Endothelial cell of umbilical vein (primary cell): ENCODE data around the gene SMAP1. TPM values are rescaled to one million over a fixed set of nuclear protein-coding genes. Genes with fewer than 3 reads are reported as not detected.

Experiments
- BruUV-seq: library from RNA; stranded (reverse); fragments of 400-500 nt; replicated peaks from 2 replicates; lab custom pipeline; 2021; lab: Mats Ljungman, UMichigan
- CTCF ChIA-PET: fragments of 300-600, 350-600 bp; sonication (Branson Sonifier 250); formaldehyde crosslinking; loops from one replicate; lab custom pipeline; 2021; ENCODE audit warnings: antibody characterized with exemption, inconsistent platforms; lab: Charles Lee
- POLR2A ChIA-PET: fragments of 300-600, 350-600 bp; sonication (Branson Sonifier 250); formaldehyde crosslinking; loops from one replicate; lab custom pipeline; 2021; ENCODE audit warnings: antibody characterized with exemption, inconsistent platforms; lab: Charles Lee
- DNase-seq: peaks from one replicate; pipeline ENCODE4 v3.0.0-alpha.2; 2011; ENCODE audit warnings: low read depth, low spot score
- FAIRE-seq: peaks from 2 replicates; lab custom pipeline; 2011; peaks lifted over from hg19 to GRCh38; lab: Jason Lieb, UNC
- H2AFZ ChIP-seq: 2 replicates; pipeline ENCODE4 v1.6.0; 2012; ENCODE audit warnings: low read depth, low read length, control low read depth, inconsistent platforms
- H3K27ac ChIP-seq: 2 replicates; pipeline ENCODE4 v1.5.1; 2011; ENCODE audit warnings: low read depth, mild to moderate bottlenecking, control low read depth, low read length, moderate library complexity; ENCODE audit not compliant: insufficient read depth
- H3K27me3 ChIP-seq, 2 experiments: 2 replicates each; pipeline versions ENCODE4 v1.6.0 to v1.6.1; 2011; ENCODE audit warnings: low read length in 2 of 2, mixed read lengths in 1 of 2; ENCODE audit not compliant: control insufficient read depth in 2 of 2, insufficient read depth in 2 of 2
- H3K36me3 ChIP-seq, 2 experiments: 2 replicates in 1 of 2; 3 replicates in 1 of 2; pipeline ENCODE4 v1.5.1; 2011; ENCODE audit warnings: low read length in 2 of 2, mild to moderate bottlenecking in 1 of 2, moderate library complexity in 1 of 2; ENCODE audit not compliant: control insufficient read depth in 2 of 2, insufficient read depth in 2 of 2; ENCODE audit errors: extremely low read depth in 1 of 2
- H3K4me1 ChIP-seq: 3 replicates; pipeline ENCODE4 v1.5.1; 2011; ENCODE audit warnings: mild to moderate bottlenecking, low read length; ENCODE audit not compliant: control insufficient read depth, insufficient read depth; ENCODE audit errors: extremely low read depth
- H3K4me2 ChIP-seq: 2 replicates; pipeline ENCODE4 v1.6.1; 2011; ENCODE audit warnings: low read length, control low read depth, mixed read lengths; ENCODE audit not compliant: insufficient read depth
- H3K4me3 ChIP-seq, 3 experiments: fragments of 200-600 bp in 1 of 3; sonication (generic), shearing (Covaris generic) in 1 of 3; replicated peaks in 1 of 3; 2 replicates each; pipeline ENCODE4 v1.5.1; 2011 to 2016; ENCODE audit warnings: control low read depth in 3 of 3, low read length in 3 of 3, mild to moderate bottlenecking in 2 of 3, inconsistent platforms in 1 of 3, low read depth in 1 of 3, moderate library complexity in 1 of 3; ENCODE audit not compliant: insufficient read depth in 1 of 3
- H3K79me2 ChIP-seq: 2 replicates; pipeline ENCODE4 v1.6.0; 2012; ENCODE audit warnings: low read length, inconsistent platforms; ENCODE audit not compliant: control insufficient read depth, insufficient read depth
- H3K9ac ChIP-seq: replicated peaks from 2 replicates; pipeline ENCODE3; 2011; ENCODE audit warnings: low read length, control low read depth; ENCODE audit not compliant: insufficient read depth; ENCODE audit errors: extremely low read depth
- H3K9me1 ChIP-seq: replicated peaks from 3 replicates; pipeline ENCODE4 v1.6.0; 2011; ENCODE audit warnings: mild to moderate bottlenecking, low read length; ENCODE audit not compliant: control insufficient read depth, insufficient read depth; ENCODE audit errors: extremely low read depth
- H3K9me3 ChIP-seq: replicated peaks from 2 replicates; pipeline ENCODE4 v1.5.1; 2012; ENCODE audit warnings: low read length, inconsistent platforms; ENCODE audit not compliant: control insufficient read depth, insufficient read depth
- H4K20me1 ChIP-seq: replicated peaks from 2 replicates; pipeline ENCODE3; 2011; ENCODE audit warnings: mild to moderate bottlenecking, low read length; ENCODE audit not compliant: control insufficient read depth, insufficient read depth; ENCODE audit errors: extremely low read depth
- CTCF ChIP-seq, 2 donors: IDR thresholded peaks; 1 replicate in 1 of 2; 2 replicates in 1 of 2; pipeline ENCODE4 v1.5.1; 2011; ENCODE audit warnings: low read length in 2 of 2, mild to moderate bottlenecking in 2 of 2, moderate library complexity in 2 of 2, control low read depth in 1 of 2, inconsistent platforms in 1 of 2, low read depth in 1 of 2; ENCODE audit not compliant: insufficient read depth in 1 of 2; ENCODE audit errors: extremely low read depth in 1 of 2
- EZH2 ChIP-seq: IDR thresholded peaks from 2 replicates; pipeline ENCODE4 v1.6.1; 2012; ENCODE audit warnings: borderline replicate concordance, low read depth, mild to moderate bottlenecking, moderate library complexity, low read length, inconsistent platforms; ENCODE audit not compliant: severe bottlenecking
- GATA2 ChIP-seq: IDR thresholded peaks from 2 replicates; pipeline ENCODE4 v1.7.0; 2011; ENCODE audit warnings: low read depth, mild to moderate bottlenecking, moderate library complexity, mixed read lengths, low read length; ENCODE audit not compliant: insufficient read length, insufficient read depth
- JUN ChIP-seq: IDR thresholded peaks from 2 replicates; pipeline ENCODE4 v1.6.1; 2011; ENCODE audit warnings: borderline replicate concordance, low read depth; ENCODE audit not compliant: insufficient read length, insufficient read depth
- MAX ChIP-seq: IDR thresholded peaks from 2 replicates; pipeline ENCODE4 v1.6.1; 2011; ENCODE audit not compliant: insufficient read depth, insufficient read length
- POLR2A ChIP-seq: IDR thresholded peaks from 2 replicates; pipeline ENCODE4 v1.6.1; 2012; ENCODE audit warnings: low read depth, mild to moderate bottlenecking, control low read depth, low read length
- POLR2AphosphoS5 ChIP-seq: IDR thresholded peaks from 2 replicates; pipeline ENCODE4 v1.6.1; 2012; ENCODE audit warnings: low read depth, mild to moderate bottlenecking, control low read depth, low read length, moderate library complexity; ENCODE audit not compliant: insufficient read depth
- dilution Hi-C: fragments of 300-500 bp; cut with MboI; formaldehyde crosslinking; loops from one replicate; pipeline ENCODE4 v1.15.0; 2019; ENCODE audit warnings: low sequenced_read_pairs; ENCODE audit not compliant: extremely low pct_ligation_motif_present
- intact Hi-C: fragments of 100-400 bp; cut with micrococcal nuclease; formaldehyde crosslinking; loops from one replicate; pipeline ENCODE4 v1.10.0; 2022
- polyA plus RNA-seq, 4 experiments: library from polyadenylated mRNA; depleted of rRNA in 3 of 4; stranded (reverse) in 3 of 4; unstranded in 1 of 4; fragments of >200 nt; gene quantifications; 2 replicates each; pipeline versions ENCODE4 v1.2.1 to v1.2.3, GENCODE V29; 2011 to 2012; ENCODE audit warnings: missing spikeins in 1 of 4
- total RNA-seq: library from RNA; stranded (reverse); gene quantifications from 2 replicates; pipeline ENCODE4 v1.2.3, GENCODE V29; 2021

SMAP1 gene
- total and polyA plus RNA-seq, 2 donors (not counting 3 experiments of a cell fraction or from before 2014, with no cell fraction given): 14.6 to 24.6 TPM

- Histone ChIP-seq H3K9ac (no peak overlapping the region), H3K79me2 (no peaks in the 10 kb centered on the region), H3K27ac (no peak overlapping the region), H3K9me3 (no peaks in the 10 kb centered on the region), H3K27me3 (no peaks in the 10 kb centered on the region), H4K20me1 (no peaks in the 10 kb centered on the region), H3K9me1 (no peaks in the 10 kb centered on the region), H3K4me2 (no peak overlapping the region), H3K4me3 (no peak overlapping the region), H2AFZ (no peak overlapping the region), H3K4me1 (no peaks in the 10 kb centered on the region), H3K36me3 (no peaks in the 10 kb centered on the region)
- FAIRE-seq (no peak), DNase-seq (no peak)
- POLR2A ChIA-PET: no interaction called here
- no TSS peak for BruUV-seq
- dilution Hi-C loops (no loop called here), intact Hi-C loops (no loop called here)
- no peak for TF ChIP-seq POLR2AphosphoS5
- no peak for TF ChIP-seq CTCF (IDR thresholded peaks at IDR 0.05; ENCODE audit: extremely low read depth in 1 of 2, insufficient read depth in 1 of 2, low read depth in 1 of 2, low read length in 2 of 2)
- TF ChIP-seq GATA2: no peak
- no peak for TF ChIP-seq MAX
- TF ChIP-seq EZH2: no peak
- TF ChIP-seq JUN: no peak
- TF ChIP-seq POLR2A: no peak
- CTCF ChIA-PET: interaction anchor here (0.9 to 1.5 kb wide), 2 partner anchors 19 to 72 kb away, joined by 3 to 5 read pairs; no protein-coding TSS in a partner anchor
Observed at GRCh38 chr6:70758883-70759282, 91.2 kb downstream of the SMAP1 start.
